H1 (cell line): ENCODE measurements around the gene FRMD3. TPM values are rescaled to one million over a fixed set of nuclear protein-coding genes. Genes with fewer than 3 reads are reported as not detected.

Source experiments
- CTBP2 ChIP-seq: IDR thresholded peaks from 2 replicates; pipeline ENCODE4 v1.7.0; 2011; ENCODE audit warnings: borderline replicate concordance, mild to moderate bottlenecking, moderate library complexity, mixed read lengths, low read length; ENCODE audit not compliant: insufficient read depth, insufficient read length
- E2F6 ChIP-seq: IDR thresholded peaks from 2 replicates; pipeline ENCODE4 v1.6.1; 2012; ENCODE audit warnings: inconsistent platforms
- PHF8 ChIP-seq: fragments of 200-600 bp; sonication (generic); conservative IDR thresholded peaks from 2 replicates; pipeline ENCODE4 v1.7.1; 2012; ENCODE audit warnings: low read depth, mild to moderate bottlenecking, inconsistent platforms, low read length, moderate library complexity
- SP4 ChIP-seq: IDR thresholded peaks from 2 replicates; pipeline ENCODE4 v1.6.1; 2012; ENCODE audit warnings: low read length, inconsistent platforms
- SUZ12 ChIP-seq: fragments of 200-600 bp; sonication (generic); IDR thresholded peaks from 2 replicates; pipeline ENCODE4 v1.6.1; 2012; ENCODE audit warnings: mild to moderate bottlenecking, inconsistent platforms, low read length, moderate library complexity, mixed read lengths
- polyA plus RNA-seq, 7 experiments: library from polyadenylated mRNA; depleted of rRNA in 3 of 7; stranded (reverse) in 5 of 7; unstranded in 2 of 7; fragments of >200 nt in 5 of 7; fragments of 200-250 nt in 2 of 7; gene quantifications; 1 replicate in 5 of 7; 2 replicates in 1 of 7; 4 replicates in 1 of 7; pipeline versions ENCODE4 v1.2.1 to v1.2.3, GENCODE V29; 2011 to 2013; ENCODE audit warnings: missing spikeins in 2 of 7, mixed read lengths in 2 of 7
- total RNA-seq: library from RNA; stranded (reverse); fragmentation: NEBNext Ultra II Directional; extraction: Animal tissue kit (Norgen Biotek cat#: 25700); gene quantifications from 2 replicates; pipeline ENCODE4 v1.2.1, GENCODE V29; 2021

Gene FRMD3
- total and polyA plus RNA-seq, 2 of the 8 experiments (the other 6 are each of a cell fraction or from before 2014, with no cell fraction given), result 0.15 to 1.4 TPM

DNA sequence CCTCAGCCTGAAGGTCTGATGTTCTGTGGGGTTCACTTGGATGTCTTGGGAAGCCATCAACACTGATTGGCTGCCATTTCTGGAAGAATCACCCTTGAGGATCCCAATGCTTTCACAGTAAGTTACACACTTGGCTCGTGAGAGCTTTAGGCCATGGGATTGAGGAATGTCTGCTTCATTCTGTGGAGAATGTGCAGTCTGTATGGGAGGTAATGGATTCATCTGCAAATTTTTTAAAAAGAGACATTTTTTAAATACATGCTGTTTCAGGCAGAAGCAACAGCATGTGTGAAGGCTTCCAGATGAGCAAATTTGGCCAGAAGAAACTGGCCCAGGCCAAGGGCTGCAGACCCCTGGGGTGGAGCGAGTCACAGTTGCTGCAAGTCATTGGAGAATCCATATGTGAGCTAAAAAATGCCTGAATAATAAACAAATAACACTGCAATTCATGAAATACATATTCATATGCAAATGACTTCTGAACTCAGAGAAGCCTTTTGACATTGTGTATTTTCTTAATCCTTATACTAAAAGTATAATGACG is 328.9 kb downstream of the FRMD3 start (continued):
- TF ChIP-seq SUZ12, result no peak
- no peak for TF ChIP-seq E2F6
- no peak for TF ChIP-seq SP4
- no peak for TF ChIP-seq CTBP2
- TF ChIP-seq PHF8, result no peak
